Heart left ventricle (tissue), 13 donors: ENCODE results near the gene SSR2.
A peak's percentile ranks its signal among the peaks of the same experiment; 100 is the strongest.

Experiments used
- CTCF ChIP-seq, 12 donors: fragments of 200-600 bp; sonication (generic) in 4 of 12; IDR thresholded peaks; one replicate each; pipeline versions ENCODE4 v1.5.0 to v1.8.0; 2018 to 2022; ENCODE audit warnings: antibody characterized with exemption in 12 of 12, mild to moderate bottlenecking in 5 of 12
- POLR2A ChIP-seq, 2 donors: fragments of 450-650 bp; IDR thresholded peaks; one replicate each; pipeline ENCODE4 v1.6.1; 2017; ENCODE audit warnings: antibody characterized with exemption in 2 of 2, mild to moderate bottlenecking in 2 of 2, moderate library complexity in 2 of 2
- donor health status: ischemic (EF 13 %, LVEDD 7.1; RV severe dilation, severe dysfunction).
- donor health status: DM: no; HTN: yes; CAD: no.
- donor health status: DM: no; HTN: no; CAD: no.
- donor health status: ischemic (EF 25% LVEDD 6.9; RV normal size, moderate dysfunction).
- donor health status: ischemic (EF 25% LVEDD 5.7; RV mildly dilated, moderate dysfunction).
- donor health status: ischemic (EF 35%, LVEDD 5.7; RV mildly dilated, moderate dysfunction).
- donor health status: nonischemic (EF 11% LVEDD 7.7; RV severe dilation, severe dysfunction).
- donor health status: DM: yes; HTN: yes; CAD: no.
- donor health status: PGD.
- donor health status: ischemic (EF 29% LVEDD 5.4; RV normal size, mild dysfunction).
- donor health status: nonischemic (EF 23%, LVEDD 6.1; RV moderate dilation, normal function).

- TF ChIP-seq CTCF (IDR thresholded peaks at IDR 0.05) = peak in 5 of 12 donors; percentile 19 to 35 (median 25)
- peak in 1 of 2 donors; percentile 39 for TF ChIP-seq POLR2A (IDR thresholded peaks at IDR 0.05)
These were observed 32.4 kb upstream of the SSR2 start for GRCh38 chr1:156052862-156053767.
